Esophagus muscularis mucosa (tissue), 4 donors: ENCODE results near the gene MOCS1. TPM values are rescaled to one million over a fixed set of nuclear protein-coding genes. Genes with fewer than 3 reads are reported as not detected.

Experiments used
- DNase-seq: peaks from one replicate; pipeline ENCODE4 v3.0.0-alpha.2; 2017; ENCODE audit errors: extremely low spot score
- H3K27ac ChIP-seq, 4 donors: fragments of 200-600 bp; sonication (generic); replicated peaks in 1 of 4; 1 replicate in 3 of 4; 2 replicates in 1 of 4; pipeline ENCODE4 v1.5.1; 2016 to 2019; ENCODE audit warnings: mild to moderate bottlenecking in 1 of 4
- H3K27me3 ChIP-seq, 4 donors: fragments of 200-600 bp; sonication (generic); one replicate each; pipeline versions ENCODE4 v1.5.1 to v1.6.0; 2016 to 2019
- H3K36me3 ChIP-seq, 4 donors: fragments of 200-600 bp; sonication (generic); one replicate each; pipeline ENCODE4 v1.5.1; 2016 to 2019
- H3K4me1 ChIP-seq, 4 donors: fragments of 200-600 bp; sonication (generic); one replicate each; pipeline ENCODE4 v1.5.1; 2016 to 2019
- H3K4me3 ChIP-seq, 4 donors: fragments of 200-600 bp; sonication (generic); 1 replicate in 2 of 4; 2 replicates in 2 of 4; pipeline ENCODE4 v1.5.1; 2016 to 2019; ENCODE audit warnings: mild to moderate bottlenecking in 4 of 4, moderate library complexity in 1 of 4
- H3K9me3 ChIP-seq, 4 donors: fragments of 200-600 bp; sonication (generic); 1 replicate in 3 of 4; 2 replicates in 1 of 4; pipeline ENCODE4 v1.5.1; 2016 to 2019
- CTCF ChIP-seq, 3 experiments: fragments of 200-600 bp in 2 of 3; fragments of 450-650 bp in 1 of 3; sonication (generic) in 2 of 3; IDR thresholded peaks; one replicate each; pipeline ENCODE4 v1.5.1; 2017 to 2019; ENCODE audit warnings: antibody characterized with exemption in 3 of 3, mild to moderate bottlenecking in 2 of 3, moderate library complexity in 1 of 3
- EP300 ChIP-seq: sonication (generic); formaldehyde crosslinking; IDR thresholded peaks from one replicate; pipeline ENCODE4 v1.6.1; 2017; ENCODE audit warnings: antibody characterized with exemption
- POLR2A ChIP-seq: fragments of 450-650 bp; IDR thresholded peaks from one replicate; pipeline ENCODE4 v1.6.1; 2017; ENCODE audit warnings: antibody characterized with exemption, moderate library complexity, mild to moderate bottlenecking, low read depth
- POLR2AphosphoS5 ChIP-seq, 2 donors: sonication (generic); formaldehyde crosslinking; IDR thresholded peaks; one replicate each; pipeline ENCODE4 v1.6.1; 2017; ENCODE audit warnings: antibody characterized with exemption in 2 of 2
- WGBS: methylation state at CpG from one replicate; pipeline ENCODE4 v1.1.5; 2018; 5-methylcytosine and 5-hydroxymethylcytosine counted together
- intact Hi-C: fragments of 100-400 bp; cut with DNase I; formaldehyde crosslinking; loops from one replicate; pipeline ENCODE4 v1.15.1; 2023
- total RNA-seq, 4 donors: library from RNA; depleted of rRNA; stranded (reverse); fragments of >200 nt; gene quantifications; one replicate each; pipeline versions ENCODE4 v1.1.0 to v1.2.1, GENCODE V29; 2016

MOCS1 gene
- total RNA-seq, 4 donors from 2014 or later = 19.1 to 37.3 (median 28.0) TPM

GRCh38 chr6:39904946-39905639 lies 29.2 kb downstream of the MOCS1 start:
- Histone ChIP-seq H3K4me3 (no peak overlapping the region), H3K27ac (peak overlapping the region; percentile 16 to 45 (median 30)), H3K27me3 (no peaks in the 10 kb centered on the region), H3K36me3 (peaks cover 27 to 83% (median 65%) of the 10 kb centered on the region in 4 donors), H3K9me3 (no peaks in the 10 kb centered on the region), H3K4me1 (peaks cover 0 to 25% (median 6%) of the 10 kb centered on the region in 4 donors)
- intact Hi-C loops = no loop called here
- DNase-seq = no peak
- 75% methylated on average over 4 of the region's 4 CpGs for WGBS
- TF ChIP-seq POLR2AphosphoS5 (IDR thresholded peaks at IDR 0.05) = peak in 1 of 2 donors; percentile 51
- TF ChIP-seq CTCF (IDR thresholded peaks at IDR 0.05) = peak in 1 of 3 experiments; percentile 15
- no peak for TF ChIP-seq EP300
- no peak for TF ChIP-seq POLR2A

- no peak for DNase-seq
- H3K4me3 ChIP-seq = no peak overlapping the region
- no peak overlapping the region for H3K27ac ChIP-seq
- peaks cover 42 to 87% (median 68%) of the 10 kb centered on the region in 4 donors for H3K36me3 ChIP-seq
- peaks cover 0 to 30% (median 6%) of the 10 kb centered on the region in 4 donors for H3K4me1 ChIP-seq
- 91% methylated on average over 6 of the region's 6 CpGs for WGBS
- no peaks in the 10 kb centered on the region for H3K9me3 ChIP-seq
- TF ChIP-seq CTCF (IDR thresholded peaks at IDR 0.05) = no peak
- TF ChIP-seq POLR2AphosphoS5 (IDR thresholded peaks at IDR 0.05) = no peak
- intact Hi-C loops = no loop called here
- no peaks in the 10 kb centered on the region for H3K27me3 ChIP-seq
Measured at GRCh38 chr6:39903656-39904055, 30.6 kb downstream of the MOCS1 start.

GRCh38 chr6:39902786-39903465 lies 31.3 kb downstream of the MOCS1 start:
- intact Hi-C loops = no loop called here
- no peaks in the 10 kb centered on the region for H3K27me3 ChIP-seq
- peaks cover 0 to 30% (median 6%) of the 10 kb centered on the region in 4 donors for H3K4me1 ChIP-seq
- H3K9me3 ChIP-seq = no peaks in the 10 kb centered on the region
- 98% methylated on average over 4 of the region's 4 CpGs for WGBS
- TF ChIP-seq POLR2AphosphoS5 (IDR thresholded peaks at IDR 0.05) (peak in 1 of 2 donors; percentile 12), POLR2A (no peak)
- no peak overlapping the region for H3K4me3 ChIP-seq
- peaks cover 49 to 89% (median 69%) of the 10 kb centered on the region in 4 donors for H3K36me3 ChIP-seq
- no peak for DNase-seq
- no peak overlapping the region for H3K27ac ChIP-seq

- Histone ChIP-seq H3K27me3 (no peaks in the 10 kb centered on the region), H3K4me1 (peaks cover 0 to 30% (median 6%) of the 10 kb centered on the region in 4 donors), H3K27ac (peak overlapping the region in 3 of 4 donors; percentile 4 to 63 (median 41)), H3K9me3 (no peaks in the 10 kb centered on the region), H3K4me3 (no peak overlapping the region), H3K36me3 (peaks cover 57 to 97% (median 71%) of the 10 kb centered on the region in 4 donors)
- TF ChIP-seq POLR2A (no peak), POLR2AphosphoS5 (IDR thresholded peaks at IDR 0.05) (no peak), CTCF (IDR thresholded peaks at IDR 0.05) (no peak), EP300 (no peak)
- WGBS = 87% methylated on average over 2 of the region's 2 CpGs
- intact Hi-C loops = no loop called here
- no peak for DNase-seq
Measured at GRCh38 chr6:39902136-39902535, 32.1 kb downstream of the MOCS1 start.

GRCh38 chr6:39901670-39902069 lies 32.6 kb downstream of the MOCS1 start:
- DNase-seq = no peak

More at GRCh38 chr6:39901670-39902069, 32.6 kb downstream of the MOCS1 start:
- Histone ChIP-seq H3K27ac (peak overlapping the region in 3 of 4 donors; percentile 33 to 63 (median 41)), H3K9me3 (no peaks in the 10 kb centered on the region), H3K4me1 (peaks cover 0 to 30% (median 6%) of the 10 kb centered on the region in 4 donors), H3K36me3 (peaks cover 57 to 99% (median 74%) of the 10 kb centered on the region in 4 donors), H3K27me3 (no peaks in the 10 kb centered on the region), H3K4me3 (no peak overlapping the region)
- 93% methylated on average over 19 of the region's 19 CpGs for WGBS
- intact Hi-C loops = no loop called here
- TF ChIP-seq POLR2A = no peak
- TF ChIP-seq POLR2AphosphoS5 (IDR thresholded peaks at IDR 0.05) = no peak
- TF ChIP-seq EP300 = no peak
- no peak for TF ChIP-seq CTCF (IDR thresholded peaks at IDR 0.05)
